Body of pancreas (tissue), 4 donors: Measurements from ENCODE around the gene NPNT.

Experiments used
- CTCF ChIP-seq, 7 experiments: fragments of 450-650 bp in 4 of 7; fragments of 200-600 bp in 3 of 7; sonication (generic) in 3 of 7; IDR thresholded peaks; one replicate each; pipeline ENCODE4 v1.5.1; 2016 to 2019; ENCODE audit warnings: antibody characterized with exemption in 7 of 7
- POLR2A ChIP-seq, 3 donors: fragments of 450-650 bp; IDR thresholded peaks; one replicate each; pipeline ENCODE4 v1.6.1; 2016; ENCODE audit warnings: antibody characterized with exemption in 3 of 3, mild to moderate bottlenecking in 2 of 3

GRCh38 chr4:105989485-105990242 is 94.4 kb downstream of the NPNT start:
- TF ChIP-seq CTCF (IDR thresholded peaks at IDR 0.05), result no peak
- no peak for TF ChIP-seq POLR2A (IDR thresholded peaks at IDR 0.05)
